ENCODE data around the gene IPO13.

Gene IPO13

DNA sequence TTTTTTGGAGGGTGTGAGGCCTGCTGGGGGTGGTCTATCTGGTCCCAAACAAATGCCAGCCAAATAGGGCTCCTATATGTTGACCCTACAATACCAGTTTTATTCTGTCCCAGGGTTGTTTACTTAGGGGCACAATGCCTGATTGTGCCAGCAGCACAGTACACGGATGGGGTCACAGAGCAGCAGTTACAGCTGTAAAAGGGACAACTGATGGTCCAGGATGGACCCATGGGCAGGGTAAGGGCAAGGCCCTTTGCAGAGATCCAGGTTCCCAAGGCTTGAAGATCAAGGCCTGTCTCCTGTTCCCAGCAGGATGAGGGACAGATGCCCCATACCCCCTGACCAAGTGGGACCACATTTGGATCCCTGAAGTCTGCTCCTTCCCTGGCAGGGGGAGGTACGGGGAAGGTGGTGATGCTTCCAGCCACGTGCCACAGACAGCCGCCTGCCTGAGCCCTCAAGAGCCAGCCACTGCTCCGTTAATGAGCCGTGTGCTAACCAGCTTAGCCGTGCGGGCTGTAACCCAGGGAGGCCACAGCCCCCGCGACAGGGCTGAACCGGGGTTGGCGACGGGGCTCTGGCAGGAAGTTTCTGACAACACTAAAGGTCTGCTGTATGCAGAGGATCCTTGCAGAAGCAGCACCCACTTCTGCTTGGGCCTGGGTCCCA lies 66.3 kb downstream of the IPO13 start:
- DNase-seq (ENCODE audit: low spot score) = no peak

GRCh38 chr1:44013949-44014348 lies 67.2 kb downstream of the IPO13 start:
- DNase-seq (ENCODE audit: low spot score) = no peak

DNA sequence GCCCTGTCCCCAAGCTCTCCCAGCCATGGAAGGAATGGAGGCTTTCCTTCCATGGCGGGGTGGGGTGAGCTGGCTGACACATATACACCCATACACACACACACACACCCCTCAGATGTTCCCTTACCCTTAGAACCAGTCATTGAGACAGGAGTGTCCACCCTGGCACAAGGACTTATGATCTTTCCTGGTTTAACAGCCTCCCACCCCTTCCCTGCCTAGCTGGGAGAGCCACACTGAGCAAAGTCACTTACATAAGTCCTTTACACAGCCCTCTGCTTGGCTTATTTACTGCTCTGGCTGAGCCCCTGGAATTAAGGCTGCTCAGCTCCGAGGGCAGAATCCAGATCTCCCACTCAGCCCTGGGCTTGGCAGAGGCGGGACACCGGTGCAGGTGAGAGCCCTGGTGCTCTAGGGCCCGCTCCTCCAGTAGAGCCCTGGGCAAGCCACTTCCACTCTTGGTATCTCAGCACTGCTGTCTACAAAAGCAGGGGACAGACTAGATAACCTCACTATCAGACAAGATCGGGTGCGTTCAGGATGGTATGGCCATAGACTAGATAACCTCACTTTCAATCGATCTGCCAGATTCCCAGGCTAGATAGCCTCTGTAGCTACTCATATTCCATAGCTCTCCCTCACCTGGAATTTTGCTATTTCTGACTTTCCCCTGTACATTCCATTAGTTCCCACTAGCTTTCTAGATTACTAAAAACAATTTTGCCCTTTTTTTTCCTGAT lies 67.8 kb downstream of the IPO13 start:
- DNase-seq (ENCODE audit: low spot score) = no peak

DNA sequence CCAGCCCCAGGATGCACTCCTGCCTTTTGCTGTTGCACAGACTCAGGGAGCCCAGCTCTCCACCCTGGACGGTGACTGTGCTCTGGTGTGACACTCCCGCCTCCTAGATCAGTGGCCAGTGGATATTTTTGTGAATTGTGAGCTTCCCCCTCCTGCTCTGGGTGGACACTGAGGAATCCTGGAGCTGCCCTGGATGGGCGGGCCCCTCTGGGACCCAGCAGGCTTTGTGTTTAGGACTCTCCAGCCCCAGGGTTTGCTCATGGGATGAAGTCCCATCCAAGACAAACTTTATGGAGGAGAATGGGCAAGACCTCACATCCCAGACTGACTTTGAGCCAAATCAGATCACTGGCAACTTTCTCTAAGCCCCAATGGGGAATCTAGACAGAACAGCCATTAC lies 68.5 kb downstream of the IPO13 start:
- no peak for DNase-seq (ENCODE audit: low spot score)

DNA sequence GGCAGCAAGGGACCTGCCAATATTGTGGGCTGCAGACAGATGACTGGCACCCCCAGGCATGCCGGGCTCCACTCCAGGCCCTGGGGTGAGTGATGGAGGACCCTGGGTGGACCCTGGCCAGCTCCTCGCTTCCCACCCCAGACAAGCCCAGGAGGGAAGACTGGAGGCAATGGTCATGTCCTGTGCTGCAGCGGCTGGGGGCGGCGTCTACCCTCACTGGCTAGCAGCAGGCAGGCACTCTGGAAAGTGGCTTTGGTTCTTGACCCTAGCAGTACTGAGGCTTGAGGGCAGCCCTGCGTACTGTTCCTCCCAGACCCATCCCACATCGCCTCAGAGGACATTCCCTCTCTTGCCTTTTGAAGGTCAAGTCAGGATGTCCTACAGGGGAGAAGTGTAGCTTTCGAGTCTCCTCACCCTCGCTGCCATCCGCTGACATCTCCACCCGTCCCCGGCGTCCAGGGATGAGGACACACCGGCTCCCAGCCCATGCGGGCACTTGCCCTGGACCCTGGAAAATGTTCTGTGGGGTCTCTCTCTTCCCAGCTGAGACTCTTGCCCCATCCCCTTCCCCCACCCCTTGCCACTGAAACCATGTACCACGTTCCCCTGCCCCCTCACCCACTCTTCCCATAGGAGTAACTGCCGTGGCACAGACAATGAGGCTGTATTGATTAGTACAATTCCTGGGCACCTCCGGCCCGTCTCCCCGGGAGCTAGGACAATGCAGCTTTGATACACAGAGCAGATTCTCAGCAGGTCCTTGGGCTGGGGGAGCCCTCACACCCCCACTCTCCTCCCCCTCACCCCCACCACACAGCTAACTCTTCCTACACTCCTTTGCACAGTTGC lies 69.5 kb downstream of the IPO13 start:
- no peak for DNase-seq (ENCODE audit: low spot score)

DNA sequence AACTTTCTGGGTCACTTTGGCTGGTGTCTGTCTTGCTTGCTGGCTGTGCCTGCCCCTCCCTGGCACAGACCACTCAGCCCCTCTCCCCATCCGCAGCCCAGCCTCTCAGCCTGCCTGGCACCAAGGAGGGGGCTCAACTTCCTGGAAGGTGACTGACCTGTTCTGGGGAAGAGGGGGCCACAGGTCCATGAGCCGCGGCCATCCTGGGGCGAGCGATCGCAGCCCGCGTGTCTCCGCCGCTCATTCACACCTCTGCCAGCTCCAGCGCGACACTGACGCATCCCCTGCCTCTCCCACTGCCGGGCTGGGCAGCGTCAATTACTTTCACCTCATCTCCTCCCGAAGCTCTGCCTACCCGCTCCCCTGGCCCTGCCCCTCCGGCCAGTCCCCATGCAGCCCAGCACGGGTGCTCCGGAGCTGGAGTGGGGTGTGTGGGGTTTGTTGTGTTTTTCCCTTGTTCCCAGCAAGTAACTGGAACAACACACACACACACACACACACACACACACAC lies 70.2 kb downstream of the IPO13 start:
- no peak for DNase-seq (ENCODE audit: low spot score)
